Trophoblast cell (in vitro differentiated cells and primary cell): Measurements from ENCODE around the gene BCL11B.

ENCODE experiments used
- DNase-seq, 2 donors: peaks; one replicate each; pipeline ENCODE4 v3.0.0-alpha.2; 2016
- H2AFZ ChIP-seq: 2 replicates; pipeline ENCODE4 v1.6.1; 2013; ENCODE audit warnings: low read length, moderate library complexity, mild to moderate bottlenecking; ENCODE audit not compliant: insufficient read depth, poor library complexity
- H2AK5ac ChIP-seq: 2 replicates; pipeline ENCODE4 v1.6.1; 2013; ENCODE audit warnings: mild to moderate bottlenecking, low read length
- H2BK120ac ChIP-seq: 2 replicates; pipeline ENCODE4 v1.6.1; 2013; ENCODE audit warnings: low read length, mild to moderate bottlenecking, moderate library complexity; ENCODE audit not compliant: insufficient read depth, poor library complexity
- H2BK12ac ChIP-seq: 2 replicates; pipeline ENCODE4 v1.6.1; 2013; ENCODE audit warnings: mild to moderate bottlenecking, low read length, moderate library complexity
- H2BK5ac ChIP-seq: 2 replicates; pipeline ENCODE4 v1.6.1; 2013; ENCODE audit warnings: low read length, low read depth, moderate library complexity, mild to moderate bottlenecking; ENCODE audit not compliant: poor library complexity
- H3K14ac ChIP-seq: 2 replicates; pipeline ENCODE4 v1.6.1; 2013; ENCODE audit warnings: mild to moderate bottlenecking, low read length
- H3K18ac ChIP-seq: 2 replicates; pipeline ENCODE4 v1.6.1; 2013; ENCODE audit warnings: mild to moderate bottlenecking, low read length
- H3K23ac ChIP-seq: 2 replicates; pipeline ENCODE4 v1.6.1; 2013; ENCODE audit warnings: low read length
- H3K27ac ChIP-seq: 2 replicates; pipeline ENCODE4 v1.5.1; 2013; ENCODE audit warnings: low read depth, mild to moderate bottlenecking, inconsistent platforms, low read length, moderate library complexity
- H3K27me3 ChIP-seq: 2 replicates; pipeline ENCODE4 v1.6.1; 2013; ENCODE audit warnings: inconsistent platforms, mild to moderate bottlenecking, low read length, moderate library complexity; ENCODE audit not compliant: insufficient read depth
- H3K36me3 ChIP-seq, 2 experiments: 1 replicate in 1 of 2; 2 replicates in 1 of 2; pipeline ENCODE4 v1.6.1; 2013; ENCODE audit warnings: low read length in 2 of 2, mild to moderate bottlenecking in 2 of 2, moderate library complexity in 1 of 2; ENCODE audit not compliant: insufficient read depth in 2 of 2, control insufficient read depth in 1 of 2
- H3K4ac ChIP-seq: 2 replicates; pipeline ENCODE4 v1.6.1; 2013; ENCODE audit warnings: low read depth, mild to moderate bottlenecking, low read length, moderate library complexity
- H3K4me1 ChIP-seq, 2 experiments: 1 replicate in 1 of 2; 2 replicates in 1 of 2; pipeline ENCODE4 v1.6.1; 2013; ENCODE audit warnings: low read length in 2 of 2, mild to moderate bottlenecking in 2 of 2, moderate library complexity in 1 of 2; ENCODE audit not compliant: insufficient read depth in 2 of 2, control insufficient read depth in 1 of 2
- H3K4me2 ChIP-seq: 2 replicates; pipeline ENCODE4 v1.6.1; 2013; ENCODE audit warnings: inconsistent platforms, mild to moderate bottlenecking, low read length, moderate library complexity
- H3K4me3 ChIP-seq: 2 replicates; pipeline ENCODE4 v1.5.1; 2013; ENCODE audit warnings: mild to moderate bottlenecking, low read depth, low read length, inconsistent platforms
- H3K79me1 ChIP-seq: one replicate; pipeline ENCODE4 v1.6.1; 2013; ENCODE audit warnings: low read length
- H3K79me2 ChIP-seq: 2 replicates; pipeline ENCODE4 v1.6.1; 2013; ENCODE audit warnings: low read length, mild to moderate bottlenecking; ENCODE audit not compliant: control insufficient read depth, insufficient read depth, poor library complexity
- H3K9ac ChIP-seq: 2 replicates; pipeline ENCODE4 v1.6.1; 2013; ENCODE audit warnings: mild to moderate bottlenecking, low read length
- H3K9me3 ChIP-seq: 2 replicates; pipeline ENCODE4 v1.6.1; 2013; ENCODE audit warnings: low read depth, mild to moderate bottlenecking, control low read depth, inconsistent platforms, low read length; ENCODE audit not compliant: insufficient read depth
- H4K12ac ChIP-seq: 2 replicates; pipeline ENCODE4 v1.6.1; 2013; ENCODE audit warnings: low read depth, mild to moderate bottlenecking, low read length, moderate library complexity
- H4K8ac ChIP-seq: 2 replicates; pipeline ENCODE4 v1.6.1; 2013; ENCODE audit warnings: low read depth, mild to moderate bottlenecking, low read length, moderate library complexity
- H4K91ac ChIP-seq: one replicate; pipeline ENCODE4 v1.6.1; 2013; ENCODE audit warnings: low read depth, mild to moderate bottlenecking, low read length, moderate library complexity
- WGBS: extraction: QIAGEN DNeasy Blood & Tissue Kit; methylation state at CpG from one replicate; pipeline ENCODE4 v1.1.7; 2013; ENCODE audit warnings: missing lambda C conversion rate; ENCODE audit not compliant: insufficient read length, insufficient coverage; ENCODE audit errors: extremely low coverage; 5-methylcytosine and 5-hydroxymethylcytosine counted together

The BCL11B gene

DNA sequence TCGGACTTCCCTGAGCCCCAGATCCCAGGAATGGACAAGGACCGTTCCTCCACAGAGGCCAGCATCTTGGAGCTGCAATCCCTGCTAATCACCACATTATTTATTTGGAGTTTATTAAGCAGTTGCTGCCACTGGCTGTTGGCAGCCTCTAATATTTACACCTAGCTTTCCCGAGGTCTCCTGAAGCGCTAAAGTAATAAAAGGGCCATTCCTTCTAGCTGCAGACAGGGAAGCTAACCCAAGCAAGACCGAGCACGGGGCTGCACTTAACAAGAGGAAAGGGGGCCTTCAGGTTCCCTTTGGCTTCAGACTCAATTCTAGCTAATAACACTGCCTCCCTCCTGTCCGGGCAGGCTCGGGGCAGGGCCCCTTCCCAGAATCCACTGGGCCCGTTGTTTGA lies 63.7 kb downstream of the BCL11B start:
- Histone ChIP-seq H3K27ac (no peak overlapping the region), H3K14ac (no peak overlapping the region), H3K4me3 (no peak overlapping the region), H3K9ac (no peak overlapping the region), H3K9me3 (peaks cover 2% of the 10 kb centered on the region), H4K12ac (no peak overlapping the region), H2BK12ac (no peak overlapping the region), H3K27me3 (no peaks in the 10 kb centered on the region), H4K8ac (no peak overlapping the region), H4K91ac (no peak overlapping the region), H2BK5ac (no peak overlapping the region), H2AK5ac (no peak overlapping the region), H3K36me3 (no peaks in the 10 kb centered on the region), H3K18ac (no peak overlapping the region), H3K4ac (no peak overlapping the region), H2AFZ (no peak overlapping the region), H2BK120ac (no peak overlapping the region), H3K79me2 (no peaks in the 10 kb centered on the region), H3K4me1 (peaks cover 18 to 21% of the 10 kb centered on the region in 2 experiments), H3K79me1 (no peaks in the 10 kb centered on the region), H3K23ac (no peak overlapping the region), H3K4me2 (no peak overlapping the region)
- no peak for DNase-seq
- WGBS: no CpG with 5 or more reads among the region's 9 CpGs

- Histone ChIP-seq H3K9ac (no peak overlapping the region), H3K4ac (no peak overlapping the region), H3K79me2 (no peaks in the 10 kb centered on the region), H3K4me3 (no peak overlapping the region), H4K91ac (no peak overlapping the region), H3K27me3 (no peaks in the 10 kb centered on the region), H2BK12ac (no peak overlapping the region), H3K79me1 (peaks cover 2% of the 10 kb centered on the region), H2BK120ac (no peak overlapping the region), H3K23ac (no peak overlapping the region), H2AK5ac (no peak overlapping the region), H2BK5ac (no peak overlapping the region), H3K14ac (no peak overlapping the region), H3K4me1 (peaks cover 25 to 27% of the 10 kb centered on the region in 2 experiments), H4K12ac (no peak overlapping the region), H2AFZ (no peak overlapping the region), H3K36me3 (no peaks in the 10 kb centered on the region), H3K9me3 (peaks cover 2% of the 10 kb centered on the region), H3K27ac (no peak overlapping the region), H3K4me2 (no peak overlapping the region), H3K18ac (no peak overlapping the region), H4K8ac (no peak overlapping the region)
- DNase-seq: peak; percentile 51 to 61
- no CpG with 5 or more reads among the region's 4 CpGs for WGBS
These were observed 64.5 kb downstream of the BCL11B start for GRCh38 chr14:99207456-99207855.

DNA sequence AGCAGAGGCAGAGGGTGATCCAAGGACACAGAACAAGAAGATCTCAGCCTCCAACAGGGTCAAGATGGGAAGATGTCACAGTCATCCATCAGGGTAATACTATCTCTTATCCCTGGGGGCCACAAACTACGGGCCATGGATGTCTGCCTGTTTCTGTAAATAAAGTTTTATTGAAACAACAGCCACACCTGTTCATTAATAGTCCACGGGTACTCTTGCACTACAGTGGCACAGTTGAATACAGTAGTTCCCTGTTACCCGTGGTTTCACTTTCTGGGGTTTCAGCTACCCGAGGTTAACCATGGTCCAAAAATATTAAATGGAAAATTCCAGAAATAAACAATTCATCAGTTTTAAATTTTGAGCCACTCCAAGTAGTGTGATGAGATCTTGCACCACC lies 65.9 kb downstream of the BCL11B start:
- no peaks in the 10 kb centered on the region for H3K9me3 ChIP-seq
- no peak overlapping the region for H2AK5ac ChIP-seq
- no peak overlapping the region for H2BK12ac ChIP-seq

DNA sequence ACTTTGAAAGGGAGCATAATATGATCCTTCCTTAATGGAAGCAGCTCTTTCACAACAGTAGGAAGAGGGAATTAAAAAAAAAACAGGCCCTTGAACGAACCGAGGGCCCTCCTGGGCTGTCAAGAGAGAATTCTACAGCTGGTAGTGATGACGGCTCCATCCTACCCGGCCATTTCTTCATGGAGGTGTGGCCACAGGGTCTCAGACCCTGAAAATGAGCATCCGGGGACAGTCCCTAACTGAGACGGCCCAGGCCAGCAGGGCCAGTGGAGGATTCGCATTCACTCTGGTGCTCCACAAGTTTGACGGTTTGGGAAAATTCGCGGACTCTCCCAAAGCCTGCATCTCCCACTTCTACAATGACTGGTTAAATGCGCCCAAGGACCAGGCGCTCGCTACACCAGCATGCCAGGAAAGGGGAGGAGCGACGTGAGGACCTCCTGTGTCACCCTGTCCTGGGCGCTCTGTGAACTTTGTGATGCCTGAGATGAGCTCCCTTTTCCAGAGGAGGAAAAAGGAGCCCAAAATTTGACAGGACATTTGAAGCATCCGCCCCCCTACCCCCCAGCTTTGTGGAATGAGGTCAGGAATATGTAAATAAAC lies 66.8 kb downstream of the BCL11B start:
- Histone ChIP-seq H2BK12ac (no peak overlapping the region), H2BK5ac (no peak overlapping the region), H2AFZ (no peak overlapping the region), H2BK120ac (no peak overlapping the region), H3K79me1 (peaks cover 3% of the 10 kb centered on the region), H3K9ac (no peak overlapping the region), H3K36me3 (no peaks in the 10 kb centered on the region), H3K18ac (no peak overlapping the region), H3K4me3 (no peak overlapping the region), H4K91ac (no peak overlapping the region), H3K79me2 (no peaks in the 10 kb centered on the region), H3K27me3 (no peaks in the 10 kb centered on the region), H3K4me2 (no peak overlapping the region), H3K4me1 (peaks cover 27 to 29% of the 10 kb centered on the region in 2 experiments), H3K9me3 (no peaks in the 10 kb centered on the region), H3K4ac (no peak overlapping the region), H4K12ac (no peak overlapping the region), H2AK5ac (no peak overlapping the region), H3K23ac (no peak overlapping the region), H3K27ac (no peak overlapping the region), H4K8ac (no peak overlapping the region), H3K14ac (no peak overlapping the region)
- WGBS: no CpG with 5 or more reads among the region's 17 CpGs
- DNase-seq: no peak

More for the DNA sequence above, 65.9 kb downstream of the BCL11B start:
- no peaks in the 10 kb centered on the region for H3K79me2 ChIP-seq
- no peak overlapping the region for H3K14ac ChIP-seq
- H3K18ac ChIP-seq: no peak overlapping the region
- H3K4me1 ChIP-seq: peaks cover 27 to 29% of the 10 kb centered on the region in 2 experiments
- no peak overlapping the region for H3K4me2 ChIP-seq
- no peak overlapping the region for H3K23ac ChIP-seq
- no peak overlapping the region for H2BK120ac ChIP-seq
- no peaks in the 10 kb centered on the region for H3K27me3 ChIP-seq
- no peak overlapping the region for H2BK5ac ChIP-seq
- H3K79me1 ChIP-seq: peaks cover 3% of the 10 kb centered on the region
- no peak overlapping the region for H3K27ac ChIP-seq
- no peak overlapping the region for H4K91ac ChIP-seq
- no CpG with 5 or more reads among the region's 4 CpGs for WGBS
- no peak overlapping the region for H3K4ac ChIP-seq
- H2AFZ ChIP-seq: no peak overlapping the region
- H4K12ac ChIP-seq: no peak overlapping the region
- no peak overlapping the region for H3K4me3 ChIP-seq
- no peak overlapping the region for H3K9ac ChIP-seq
- H4K8ac ChIP-seq: no peak overlapping the region
- no peaks in the 10 kb centered on the region for H3K36me3 ChIP-seq
- no peak for DNase-seq
